Mesothelial cell of epicardium (in vitro differentiated cells): Measurements from ENCODE around the gene ACOXL. TPM values are rescaled to one million over a fixed set of nuclear protein-coding genes. Genes with fewer than 3 reads are reported as not detected.

Experiments
- DNase-seq, 2 experiments: peaks; one replicate each; pipeline ENCODE4 v3.0.0; 2021; ENCODE audit warnings: low spot score in 2 of 2; ENCODE audit not compliant: unreplicated experiment in 2 of 2
- H3K27ac Mint-ChIP-seq: 2 replicates; pipeline ENCODE4 v1.8.0; 2021; ENCODE audit warnings: mixed read lengths
- H3K27me3 Mint-ChIP-seq: 2 replicates; pipeline ENCODE4 v1.8.0; 2021; ENCODE audit warnings: low read depth, mixed read lengths
- H3K36me3 Mint-ChIP-seq: 2 replicates; pipeline ENCODE4 v1.8.0; 2021; ENCODE audit warnings: mixed read lengths
- H3K4me1 Mint-ChIP-seq: 2 replicates; pipeline ENCODE4 v1.8.0; 2021; ENCODE audit warnings: mixed read lengths
- H3K4me3 Mint-ChIP-seq: 2 replicates; pipeline ENCODE4 v1.8.0; 2021; ENCODE audit warnings: mild to moderate bottlenecking, moderate library complexity, mixed read lengths
- H3K9me3 Mint-ChIP-seq: 2 replicates; pipeline ENCODE4 v1.8.0; 2021; ENCODE audit warnings: mixed read lengths
- CTCF ChIP-seq: fragments of 200-600 bp; sonication (generic); IDR thresholded peaks from one replicate; pipeline ENCODE4 v1.5.0; 2021; ENCODE audit warnings: antibody characterized with exemption; ENCODE audit not compliant: unreplicated experiment
- total RNA-seq: library from RNA; stranded (reverse); gene quantifications from 3 replicates; pipeline ENCODE4 v1.2.1, GENCODE V29; 2021

The ACOXL gene
- total RNA-seq, 1 donor from 2014 or later, result 0.20 TPM

GRCh38 chr2:110770404-110770958, 38.1 kb downstream of the ACOXL start:
- no peaks in the 10 kb centered on the region for H3K36me3 Mint-ChIP-seq

GRCh38 chr2:110770959-110771431, 38.6 kb downstream of the ACOXL start:
- H3K4me1 Mint-ChIP-seq, result peaks cover 8% of the 10 kb centered on the region
- H3K27me3 Mint-ChIP-seq, result peaks cover 83% of the 10 kb centered on the region
- H3K4me3 Mint-ChIP-seq, result no peak overlapping the region

More at GRCh38 chr2:110770404-110770958, 38.1 kb downstream of the ACOXL start:
- peaks cover 83% of the 10 kb centered on the region for H3K27me3 Mint-ChIP-seq
- peaks cover 10% of the 10 kb centered on the region for H3K9me3 Mint-ChIP-seq
- H3K27ac Mint-ChIP-seq, result no peak overlapping the region
- no peak for TF ChIP-seq CTCF
- no peak for DNase-seq
- H3K4me1 Mint-ChIP-seq, result peaks cover 8% of the 10 kb centered on the region
- H3K4me3 Mint-ChIP-seq, result no peak overlapping the region

DNA sequence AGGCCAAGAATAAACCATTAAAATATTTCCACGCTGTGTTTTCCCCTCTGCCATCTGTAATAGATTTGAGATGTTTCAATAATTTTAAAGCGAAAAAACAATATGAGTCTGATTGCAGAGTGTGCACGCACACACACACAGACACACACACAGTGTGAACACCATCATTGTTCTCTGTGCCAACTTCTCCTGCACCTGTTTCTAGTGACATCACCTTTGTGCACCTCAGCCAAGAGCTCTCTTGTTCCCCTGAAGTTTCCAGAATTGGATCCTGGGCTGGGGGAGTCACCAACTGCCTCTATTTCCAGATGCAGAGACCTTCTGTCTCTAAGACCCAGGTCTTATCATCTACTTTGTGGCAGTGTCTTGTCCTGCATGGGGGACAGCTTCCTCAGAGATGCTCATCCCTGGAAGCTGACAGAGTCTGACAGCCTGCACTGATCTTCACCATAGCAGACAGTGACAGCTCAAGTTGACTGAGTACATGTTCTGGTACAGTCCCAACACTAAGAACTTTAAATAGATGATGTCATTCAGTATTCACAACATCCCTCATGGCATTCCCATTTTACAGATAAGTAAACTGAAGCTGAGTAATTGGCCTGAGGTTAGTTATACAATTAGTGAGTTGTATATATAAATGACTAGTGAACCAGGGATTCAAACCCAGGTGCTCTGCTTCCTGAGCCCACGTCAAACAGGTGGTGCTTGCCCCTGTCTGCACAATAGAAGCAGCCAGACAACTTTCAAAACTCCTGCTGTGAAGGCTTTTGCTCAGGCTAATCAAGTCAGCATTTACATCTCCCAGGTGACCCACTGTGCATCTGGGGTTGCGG, 39.4 kb downstream of the ACOXL start:
- H3K4me3 Mint-ChIP-seq, result no peak overlapping the region
- no peaks in the 10 kb centered on the region for H3K36me3 Mint-ChIP-seq
- no peak for TF ChIP-seq CTCF
- peaks cover 3% of the 10 kb centered on the region for H3K9me3 Mint-ChIP-seq
- peaks cover 8% of the 10 kb centered on the region for H3K4me1 Mint-ChIP-seq
- no peak for DNase-seq
- no peak overlapping the region for H3K27ac Mint-ChIP-seq
- peaks cover 83% of the 10 kb centered on the region for H3K27me3 Mint-ChIP-seq

More at GRCh38 chr2:110770959-110771431, 38.6 kb downstream of the ACOXL start:
- H3K9me3 Mint-ChIP-seq, result peaks cover 6% of the 10 kb centered on the region
- H3K27ac Mint-ChIP-seq, result no peak overlapping the region
- DNase-seq, result no peak
- TF ChIP-seq CTCF, result no peak
- H3K36me3 Mint-ChIP-seq, result no peaks in the 10 kb centered on the region

DNA sequence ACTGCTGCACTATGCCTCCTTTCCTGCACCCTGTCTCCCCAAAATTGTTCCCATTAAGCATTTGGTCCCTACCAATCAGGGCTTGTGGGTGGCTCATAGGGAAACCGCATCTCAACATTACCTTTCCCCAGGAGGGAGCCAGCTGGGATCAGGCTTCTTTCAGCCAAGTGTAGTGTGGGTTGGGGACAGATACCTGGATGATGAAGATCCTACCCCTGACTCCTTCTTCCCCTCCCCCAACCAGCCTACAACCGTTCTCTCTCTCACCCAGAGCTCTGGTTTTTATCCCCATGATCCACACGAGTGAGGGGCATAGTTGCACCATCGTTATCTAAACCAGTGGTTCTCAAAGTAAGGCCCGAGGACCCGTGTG, 40.0 kb downstream of the ACOXL start:
- H3K4me1 Mint-ChIP-seq, result peaks cover 8% of the 10 kb centered on the region
- H3K27me3 Mint-ChIP-seq, result peaks cover 83% of the 10 kb centered on the region
- peaks cover 3% of the 10 kb centered on the region for H3K9me3 Mint-ChIP-seq
- no peak overlapping the region for H3K4me3 Mint-ChIP-seq
- H3K27ac Mint-ChIP-seq, result no peak overlapping the region
- TF ChIP-seq CTCF, result no peak
- no peak for DNase-seq
- H3K36me3 Mint-ChIP-seq, result no peaks in the 10 kb centered on the region

GRCh38 chr2:110773401-110773921, 41.1 kb downstream of the ACOXL start:
- H3K9me3 Mint-ChIP-seq, result peaks cover 3% of the 10 kb centered on the region
- no peak for TF ChIP-seq CTCF
- no peaks in the 10 kb centered on the region for H3K36me3 Mint-ChIP-seq
- peaks cover 8% of the 10 kb centered on the region for H3K4me1 Mint-ChIP-seq
- no peak overlapping the region for H3K27ac Mint-ChIP-seq
- DNase-seq, result no peak
- no peak overlapping the region for H3K4me3 Mint-ChIP-seq
- H3K27me3 Mint-ChIP-seq, result peaks cover 84% of the 10 kb centered on the region
